Left forelimb (tissue), 1 donor: ENCODE measurements around the gene TOP1.
"Not testable (repeated sequence)": the region's sequence is repeated elsewhere in the genome, so short reads cannot be mapped to it uniquely, and the experiment has no call there.

Experiments used
- DNase-seq: peaks from one replicate; pipeline ENCODE4 v3.0.0-alpha.2; 2018; ENCODE audit warnings: low spot score

The TOP1 gene

GRCh38 chr20:41095110-41095969, 66.7 kb downstream of the TOP1 start:
- DNase-seq: no peak

- no peak for DNase-seq
These were observed 70.2 kb downstream of the TOP1 start for GRCh38 chr20:41098703-41099250.

GRCh38 chr20:41100001-41100480, 71.4 kb downstream of the TOP1 start:
- DNase-seq: no peak

- DNase-seq: no peak
These were observed 73.0 kb downstream of the TOP1 start for GRCh38 chr20:41101660-41102059.

- DNase-seq: no peak
These were observed 79.9 kb downstream of the TOP1 start for GRCh38 chr20:41108531-41108930.

GRCh38 chr20:41110012-41110411, 81.4 kb downstream of the TOP1 start:
- no peak for DNase-seq

- DNase-seq: no peak
These were observed 82.4 kb downstream of the TOP1 start for GRCh38 chr20:41110930-41111577.

- DNase-seq: no peak
These were observed 82.9 kb downstream of the TOP1 start for GRCh38 chr20:41111578-41111951.

GRCh38 chr20:41116282-41116956, 87.8 kb downstream of the TOP1 start:
- no peak for DNase-seq

- DNase-seq: not testable (repeated sequence)
These were observed 89.5 kb downstream of the TOP1 start for GRCh38 chr20:41118159-41118558.

- DNase-seq: no peak
These were observed 90.0 kb downstream of the TOP1 start for GRCh38 chr20:41118632-41119031.

GRCh38 chr20:41119614-41120561, 91.3 kb downstream of the TOP1 start:
- no peak for DNase-seq

- DNase-seq: no peak
These were observed 92.8 kb downstream of the TOP1 start for GRCh38 chr20:41121399-41121798.

GRCh38 chr20:41123631-41124030, 95.0 kb downstream of the TOP1 start:
- DNase-seq: no peak

- no peak for DNase-seq
These were observed 96.0 kb downstream of the TOP1 start for GRCh38 chr20:41124451-41125094.

GRCh38 chr20:41125530-41126457, 97.2 kb downstream of the TOP1 start:
- DNase-seq: no peak

- no peak for DNase-seq
These were observed 98.1 kb downstream of the TOP1 start for GRCh38 chr20:41126719-41127118.

GRCh38 chr20:41128317-41128716, 99.7 kb downstream of the TOP1 start:
- not testable (repeated sequence) for DNase-seq

GRCh38 chr20:41131594-41132387, 103.2 kb downstream of the TOP1 start:
- DNase-seq: no peak
